Loucy (cell line): ENCODE measurements around the gene UBTD1.

Experiments used
- H2AFZ ChIP-seq: fragments of 200-600 bp; sonication (generic); 2 replicates; pipeline ENCODE4 v1.6.0; 2016; ENCODE audit warnings: antibody characterized with exemption, mild to moderate bottlenecking, low read length, moderate library complexity
- H3F3A ChIP-seq: fragments of 200-600 bp; 2 replicates; pipeline ENCODE4 v1.6.0; 2016; ENCODE audit warnings: antibody characterized with exemption, low read depth, mild to moderate bottlenecking
- H3K27me3 ChIP-seq: fragments of 200-600 bp; sonication (generic); 2 replicates; pipeline ENCODE4 v1.6.1; 2014; ENCODE audit warnings: low read length, mild to moderate bottlenecking; ENCODE audit not compliant: insufficient read depth, poor library complexity, severe bottlenecking
- H3K36me3 ChIP-seq: fragments of 200-600 bp; sonication (generic); 2 replicates; pipeline ENCODE4 v1.6.1; 2016; ENCODE audit warnings: low read length; ENCODE audit not compliant: insufficient read depth
- H3K4me1 ChIP-seq: fragments of 200-600 bp; sonication (generic); 2 replicates; pipeline ENCODE4 v1.5.1; 2014; ENCODE audit warnings: low read length, mild to moderate bottlenecking; ENCODE audit not compliant: insufficient read depth, poor library complexity, severe bottlenecking
- H3K4me2 ChIP-seq: fragments of 200-600 bp; sonication (generic); 2 replicates; pipeline ENCODE4 v1.6.0; 2014; ENCODE audit warnings: antibody characterized with exemption, low read length, low read depth, mild to moderate bottlenecking; ENCODE audit not compliant: poor library complexity, severe bottlenecking
- H3K4me3 ChIP-seq: fragments of 200-600 bp; sonication (generic); 2 replicates; pipeline ENCODE4 v1.5.1; 2014; ENCODE audit warnings: low read length, mild to moderate bottlenecking, mixed read lengths; ENCODE audit not compliant: poor library complexity, severe bottlenecking
- H3K79me2 ChIP-seq: fragments of 200-600 bp; sonication (generic); 2 replicates; pipeline ENCODE4 v1.6.1; 2014; ENCODE audit warnings: low read length; ENCODE audit not compliant: insufficient read depth
- H3K9ac ChIP-seq: fragments of 200-600 bp; sonication (generic); 2 replicates; pipeline ENCODE4 v1.6.0; 2014; ENCODE audit warnings: mild to moderate bottlenecking, low read depth, low read length, moderate library complexity; ENCODE audit not compliant: poor library complexity, severe bottlenecking
- H3K9me2 ChIP-seq: fragments of 200-600 bp; sonication (generic); replicated peaks from 2 replicates; pipeline ENCODE4 v1.6.1; 2016; ENCODE audit warnings: low read depth, low read length, mixed read lengths
- H3K9me3 ChIP-seq: fragments of 200-600 bp; sonication (generic); 2 replicates; pipeline ENCODE4 v1.6.1; 2014; ENCODE audit warnings: mild to moderate bottlenecking, antibody characterized with exemption, low read length, low read depth; ENCODE audit not compliant: insufficient read depth
- H4K20me1 ChIP-seq: fragments of 200-600 bp; sonication (generic); 2 replicates; pipeline ENCODE4 v1.6.0; 2014; ENCODE audit warnings: antibody characterized with exemption, low read length, mild to moderate bottlenecking; ENCODE audit not compliant: insufficient read depth, poor library complexity, severe bottlenecking
- EZH2phosphoT487 ChIP-seq: fragments of 200-600 bp; IDR thresholded peaks from 2 replicates; pipeline ENCODE4 v1.6.1; 2018; ENCODE audit warnings: antibody characterized with exemption, mild to moderate bottlenecking, moderate library complexity, borderline replicate concordance
- TF ChIP-seq, protein P1 (sequence below): fragments of 200-600 bp; sonication (generic); conservative IDR thresholded peaks from 2 replicates; pipeline ENCODE4 v1.5.1; 2014; ENCODE audit warnings: mild to moderate bottlenecking, antibody characterized with exemption, low read length

UBTD1 gene

DNA sequence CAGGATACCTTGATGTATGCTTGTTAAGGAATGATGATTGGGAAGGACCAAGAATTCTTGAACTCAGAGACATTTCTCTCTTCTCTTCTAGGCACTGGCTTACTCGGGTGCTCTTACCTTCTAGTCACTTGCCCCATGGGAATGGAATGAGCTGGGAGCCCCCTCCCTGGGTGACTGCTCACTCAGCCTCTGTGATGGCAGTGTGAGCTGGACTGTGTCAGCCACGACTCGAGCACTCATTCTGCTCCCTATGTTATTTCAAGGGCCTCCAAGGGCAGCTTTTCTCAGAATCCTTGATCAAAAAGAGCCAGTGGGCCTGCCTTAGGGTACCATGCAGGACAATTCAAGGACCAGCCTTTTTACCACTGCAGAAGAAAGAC is 42.0 kb upstream of the UBTD1 start:
- H3K9ac ChIP-seq, result no peak overlapping the region
- H2AFZ ChIP-seq, result no peak overlapping the region
- no peaks in the 10 kb centered on the region for H3K4me1 ChIP-seq
- H3K9me2 ChIP-seq, result no peaks in the 10 kb centered on the region
- TF ChIP-seq, protein P1, sequence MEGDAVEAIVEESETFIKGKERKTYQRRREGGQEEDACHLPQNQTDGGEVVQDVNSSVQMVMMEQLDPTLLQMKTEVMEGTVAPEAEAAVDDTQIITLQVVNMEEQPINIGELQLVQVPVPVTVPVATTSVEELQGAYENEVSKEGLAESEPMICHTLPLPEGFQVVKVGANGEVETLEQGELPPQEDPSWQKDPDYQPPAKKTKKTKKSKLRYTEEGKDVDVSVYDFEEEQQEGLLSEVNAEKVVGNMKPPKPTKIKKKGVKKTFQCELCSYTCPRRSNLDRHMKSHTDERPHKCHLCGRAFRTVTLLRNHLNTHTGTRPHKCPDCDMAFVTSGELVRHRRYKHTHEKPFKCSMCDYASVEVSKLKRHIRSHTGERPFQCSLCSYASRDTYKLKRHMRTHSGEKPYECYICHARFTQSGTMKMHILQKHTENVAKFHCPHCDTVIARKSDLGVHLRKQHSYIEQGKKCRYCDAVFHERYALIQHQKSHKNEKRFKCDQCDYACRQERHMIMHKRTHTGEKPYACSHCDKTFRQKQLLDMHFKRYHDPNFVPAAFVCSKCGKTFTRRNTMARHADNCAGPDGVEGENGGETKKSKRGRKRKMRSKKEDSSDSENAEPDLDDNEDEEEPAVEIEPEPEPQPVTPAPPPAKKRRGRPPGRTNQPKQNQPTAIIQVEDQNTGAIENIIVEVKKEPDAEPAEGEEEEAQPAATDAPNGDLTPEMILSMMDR, result no peak
- TF ChIP-seq EZH2phosphoT487, result no peak
- H3F3A ChIP-seq, result no peaks in the 10 kb centered on the region
- no peaks in the 10 kb centered on the region for H4K20me1 ChIP-seq
- H3K36me3 ChIP-seq, result peaks cover 88% of the 10 kb centered on the region; the same call in 1 of the 2 replicates
- H3K9me3 ChIP-seq, result no peaks in the 10 kb centered on the region
- H3K4me2 ChIP-seq, result no peak overlapping the region
- H3K79me2 ChIP-seq, result peaks cover 5% of the 10 kb centered on the region; the same call in 1 of the 2 replicates
- H3K27me3 ChIP-seq, result no peaks in the 10 kb centered on the region
- no peak overlapping the region for H3K4me3 ChIP-seq

GRCh38 chr10:97459111-97459510 is 39.6 kb upstream of the UBTD1 start:
- H3K27me3 ChIP-seq, result no peaks in the 10 kb centered on the region
- H3K36me3 ChIP-seq, result peaks cover 89% of the 10 kb centered on the region; the same call in 1 of the 2 replicates
- H2AFZ ChIP-seq, result no peak overlapping the region
- TF ChIP-seq, protein P1, result no peak
- H4K20me1 ChIP-seq, result no peaks in the 10 kb centered on the region
- H3K79me2 ChIP-seq, result no peaks in the 10 kb centered on the region
- no peak overlapping the region for H3K4me2 ChIP-seq
- no peak overlapping the region for H3K4me3 ChIP-seq
- no peaks in the 10 kb centered on the region for H3K9me3 ChIP-seq
- H3F3A ChIP-seq, result no peaks in the 10 kb centered on the region
- no peaks in the 10 kb centered on the region for H3K9me2 ChIP-seq
- H3K9ac ChIP-seq, result no peak overlapping the region
- H3K4me1 ChIP-seq, result no peaks in the 10 kb centered on the region

DNA sequence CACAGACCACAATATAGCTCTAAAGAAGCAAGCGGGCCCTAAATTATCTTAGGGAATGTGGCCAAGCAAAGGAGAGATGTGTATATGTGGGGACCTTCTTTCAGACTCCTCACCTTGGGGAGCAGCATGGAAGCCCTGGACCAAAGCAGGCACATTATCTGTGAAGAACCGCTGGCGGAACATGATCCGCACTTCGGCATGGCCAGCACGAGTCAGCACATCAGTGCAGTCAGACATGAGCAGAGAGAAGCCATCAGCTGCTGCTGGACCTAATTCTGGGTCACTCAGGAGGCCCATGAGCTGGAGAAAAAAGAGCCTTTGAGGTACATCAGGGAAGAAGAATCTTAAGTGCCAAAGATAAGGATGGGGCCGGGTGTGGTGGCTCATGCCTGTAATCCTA is 38.8 kb upstream of the UBTD1 start:
- Histone ChIP-seq H3K36me3 (peaks cover 87% of the 10 kb centered on the region; the same call in 1 of the 2 replicates), H3K9me3 (no peaks in the 10 kb centered on the region), H3K79me2 (no peaks in the 10 kb centered on the region), H3K4me3 (no peak overlapping the region), H3K27me3 (no peaks in the 10 kb centered on the region), H2AFZ (no peak overlapping the region), H3F3A (no peaks in the 10 kb centered on the region), H4K20me1 (no peaks in the 10 kb centered on the region), H3K4me1 (no peaks in the 10 kb centered on the region), H3K9ac (no peak overlapping the region), H3K9me2 (no peaks in the 10 kb centered on the region), H3K4me2 (no peak overlapping the region)
- no peak for TF ChIP-seq EZH2phosphoT487
- TF ChIP-seq, protein P1, result no peak
